Inferior parietal cortex (tissue), 1 donor: ENCODE measurements around the gene PDGFD.

ENCODE experiments used
- DNase-seq: peaks from one replicate; pipeline ENCODE4 v3.0.0-alpha.2; 2016; ENCODE audit errors: extremely low spot score

The PDGFD gene

GRCh38 chr11:104093426-104094280, 70.3 kb downstream of the PDGFD start:
- no peak for DNase-seq

GRCh38 chr11:104092744-104093143, 71.2 kb downstream of the PDGFD start:
- DNase-seq = no peak

GRCh38 chr11:104091281-104092096, 72.5 kb downstream of the PDGFD start:
- peak; percentile 18 for DNase-seq

GRCh38 chr11:104090767-104091166, 73.2 kb downstream of the PDGFD start:
- no peak for DNase-seq

GRCh38 chr11:104089481-104089880, 74.5 kb downstream of the PDGFD start:
- DNase-seq = no peak

- no peak for DNase-seq
These were observed 77.3 kb downstream of the PDGFD start for GRCh38 chr11:104086621-104087020.

- DNase-seq = no peak
These were observed 85.0 kb downstream of the PDGFD start for GRCh38 chr11:104078995-104079394.

- DNase-seq = no peak
These were observed 85.7 kb downstream of the PDGFD start for GRCh38 chr11:104078245-104078644.

GRCh38 chr11:104076455-104076854, 87.5 kb downstream of the PDGFD start:
- DNase-seq = no peak

- no peak for DNase-seq
These were observed 88.2 kb downstream of the PDGFD start for GRCh38 chr11:104075706-104076105.

- DNase-seq = no peak
These were observed 88.9 kb downstream of the PDGFD start for GRCh38 chr11:104075091-104075490.

- DNase-seq = peak; percentile 25
These were observed 89.8 kb downstream of the PDGFD start for GRCh38 chr11:104073950-104074705.

- no peak for DNase-seq
These were observed 96.4 kb downstream of the PDGFD start for GRCh38 chr11:104067534-104067933.

- peak; percentile 24 for DNase-seq
These were observed 99.8 kb downstream of the PDGFD start for GRCh38 chr11:104064034-104064630.

- DNase-seq = no peak
These were observed 102.0 kb downstream of the PDGFD start for GRCh38 chr11:104061853-104062521.

GRCh38 chr11:104060820-104061219, 103.1 kb downstream of the PDGFD start:
- no peak for DNase-seq

- DNase-seq = no peak
These were observed 103.7 kb downstream of the PDGFD start for GRCh38 chr11:104060004-104060794.

GRCh38 chr11:104058680-104059079, 105.3 kb downstream of the PDGFD start:
- DNase-seq = no peak

- DNase-seq = no peak
These were observed 106.0 kb downstream of the PDGFD start for GRCh38 chr11:104057908-104058307.

GRCh38 chr11:104055596-104055995, 108.4 kb downstream of the PDGFD start:
- DNase-seq = no peak
